ENCODE results near the gene TMA7. TPM values are rescaled to one million over a fixed set of nuclear protein-coding genes. Genes with fewer than 3 reads are reported as not detected.

Gene TMA7
- total and polyA plus RNA-seq, 4 donors: 75.2 to 241 (median 113) TPM

- Histone ChIP-seq H3K4me1 (ENCODE audit: control insufficient read depth in 4 of 4, insufficient read depth in 4 of 4, low read length in 3 of 4) (peaks cover 2 to 29% (median 21%) of the 10 kb centered on the region in 4 donors), H3K27ac (ENCODE audit: low read depth in 1 of 2, low read length in 2 of 2) (no peak overlapping the region), H3K9ac (ENCODE audit: low read depth in 1 of 2, low read length in 2 of 2) (no peak overlapping the region), H3K27me3 (ENCODE audit: control insufficient read depth in 4 of 4, insufficient read depth in 4 of 4, low read length in 3 of 4) (no peaks in the 10 kb centered on the region), H3K4me3 (ENCODE audit: low read depth in 1 of 3, low read length in 3 of 3) (no peak overlapping the region), H3K9me3 (ENCODE audit: control insufficient read depth in 4 of 4, low read length in 3 of 4) (no peaks in the 10 kb centered on the region), H3K36me3 (ENCODE audit: control insufficient read depth in 4 of 4, insufficient read depth in 3 of 4, low read depth in 1 of 4, low read length in 3 of 4) (peaks cover 0 to 12% (median 4%) of the 10 kb centered on the region in 4 donors)
- TF ChIP-seq EGR1 (IDR thresholded peaks at IDR 0.05; ENCODE audit: low read depth in 2 of 2) (no peak), ATF3 (IDR thresholded peaks at IDR 0.05) (no peak), ZBTB33 (IDR thresholded peaks at IDR 0.05) (no peak), HNF4A (conservative IDR thresholded peaks at IDR 0.05) (no peak), SP1 (IDR thresholded peaks at IDR 0.05) (no peak), FOXA2 (IDR thresholded peaks at IDR 0.05) (no peak), NR2F2 (IDR thresholded peaks at IDR 0.05) (no peak), YY1 (IDR thresholded peaks at IDR 0.05) (no peak), RAD21 (IDR thresholded peaks at IDR 0.05) (no peak), RXRA (IDR thresholded peaks at IDR 0.05) (no peak), MAX (IDR thresholded peaks at IDR 0.05) (no peak), GABPA (IDR thresholded peaks at IDR 0.05 in 1 of 2, conservative IDR thresholded peaks at IDR 0.05 in 1 of 2) (no peak), HNF4G (IDR thresholded peaks at IDR 0.05) (no peak), TAF1 (conservative IDR thresholded peaks at IDR 0.05) (no peak), REST (IDR thresholded peaks at IDR 0.05) (no peak), FOXA1 (IDR thresholded peaks at IDR 0.05) (no peak), JUND (IDR thresholded peaks at IDR 0.05) (no peak)
- 81% methylated on average over 6 of the region's 6 CpGs for WGBS
- DNase-seq (ENCODE audit: low spot score): no peak
Observed at GRCh38 chr3:48441940-48442339, 1.9 kb downstream of the TMA7 start.

- Histone ChIP-seq H3K27ac (ENCODE audit: low read depth in 1 of 2, low read length in 2 of 2) (no peak overlapping the region), H3K4me1 (ENCODE audit: control insufficient read depth in 4 of 4, insufficient read depth in 4 of 4, low read length in 3 of 4) (peaks cover 0 to 29% (median 24%) of the 10 kb centered on the region in 4 donors), H3K9me3 (ENCODE audit: control insufficient read depth in 4 of 4, low read length in 3 of 4) (no peaks in the 10 kb centered on the region), H3K36me3 (ENCODE audit: control insufficient read depth in 4 of 4, insufficient read depth in 3 of 4, low read depth in 1 of 4, low read length in 3 of 4) (peaks cover 0 to 12% (median 4%) of the 10 kb centered on the region in 4 donors), H3K27me3 (ENCODE audit: control insufficient read depth in 4 of 4, insufficient read depth in 4 of 4, low read length in 3 of 4) (no peaks in the 10 kb centered on the region), H3K9ac (ENCODE audit: low read depth in 1 of 2, low read length in 2 of 2) (no peak overlapping the region), H3K4me3 (ENCODE audit: low read depth in 1 of 3, low read length in 3 of 3) (no peak overlapping the region)
- WGBS: 81% methylated on average over 6 of the region's 6 CpGs
- no peak for DNase-seq (ENCODE audit: low spot score)
- no peak for TF ChIP-seq GABPA (IDR thresholded peaks at IDR 0.05 in 1 of 2, conservative IDR thresholded peaks at IDR 0.05 in 1 of 2)
- TF ChIP-seq JUND (IDR thresholded peaks at IDR 0.05): no peak
- no peak for TF ChIP-seq HNF4G (IDR thresholded peaks at IDR 0.05)
- no peak for TF ChIP-seq EGR1 (IDR thresholded peaks at IDR 0.05; ENCODE audit: low read depth in 2 of 2)
- TF ChIP-seq REST (IDR thresholded peaks at IDR 0.05): no peak
- TF ChIP-seq YY1 (IDR thresholded peaks at IDR 0.05): no peak
- no peak for TF ChIP-seq RAD21 (IDR thresholded peaks at IDR 0.05)
Observed at GRCh38 chr3:48445277-48445882, 5.3 kb downstream of the TMA7 start.

Data from liver (tissue), 9 donors.